DMS153 (cell line): ENCODE measurements around the gene SOX6.
"Not testable (repeated sequence)": the region's sequence is repeated elsewhere in the genome, so short reads cannot be mapped to it uniquely, and the experiment has no call there.

Experiments
- DNase-seq: peaks from one replicate; lab custom pipeline; 2025; lab: John Stamatoyannopoulos, UW

The SOX6 gene

GRCh38 chr11:16149476-16149875 lies 206.9 kb downstream of the SOX6 start:
- no peak for DNase-seq

- no peak for DNase-seq
Observed at GRCh38 chr11:16148301-16148931, 207.9 kb downstream of the SOX6 start.

- not testable (repeated sequence) for DNase-seq
Observed at GRCh38 chr11:16146980-16147379, 209.4 kb downstream of the SOX6 start.

- DNase-seq, result not testable (repeated sequence)
Observed at GRCh38 chr11:16141614-16142013, 214.7 kb downstream of the SOX6 start.

GRCh38 chr11:16141162-16141561 lies 215.2 kb downstream of the SOX6 start:
- DNase-seq, result not testable (repeated sequence)

- DNase-seq, result no peak
Observed at GRCh38 chr11:16136792-16137390, 219.5 kb downstream of the SOX6 start.

GRCh38 chr11:16133867-16134266 lies 222.5 kb downstream of the SOX6 start:
- no peak for DNase-seq

GRCh38 chr11:16127732-16128131 lies 228.6 kb downstream of the SOX6 start:
- DNase-seq, result no peak

GRCh38 chr11:16126362-16126761 lies 230.0 kb downstream of the SOX6 start:
- peak; percentile 85 for DNase-seq

- DNase-seq, result no peak
Observed at GRCh38 chr11:16125796-16126195, 230.6 kb downstream of the SOX6 start.

GRCh38 chr11:16124390-16124789 lies 232.0 kb downstream of the SOX6 start:
- DNase-seq, result no peak

GRCh38 chr11:16121853-16122252 lies 234.5 kb downstream of the SOX6 start:
- DNase-seq, result no peak

- DNase-seq, result no peak
Observed at GRCh38 chr11:16120008-16120407, 236.3 kb downstream of the SOX6 start.

- DNase-seq, result no peak
Observed at GRCh38 chr11:16117989-16118756, 238.2 kb downstream of the SOX6 start.

GRCh38 chr11:16114978-16115871 lies 241.1 kb downstream of the SOX6 start:
- no peak for DNase-seq

- DNase-seq, result no peak
Observed at GRCh38 chr11:16114431-16114830, 241.9 kb downstream of the SOX6 start.

- DNase-seq, result no peak
Observed at GRCh38 chr11:16111690-16112089, 244.7 kb downstream of the SOX6 start.

GRCh38 chr11:16110886-16111285 lies 245.5 kb downstream of the SOX6 start:
- DNase-seq, result no peak

- DNase-seq, result no peak
Observed at GRCh38 chr11:16099343-16099900, 256.9 kb downstream of the SOX6 start.

GRCh38 chr11:16098526-16099205 lies 257.7 kb downstream of the SOX6 start:
- DNase-seq, result peak; percentile 20

GRCh38 chr11:16097543-16097942 lies 258.8 kb downstream of the SOX6 start:
- peak; percentile 98 for DNase-seq
